AG08396 (cell line): Measurements from ENCODE around the gene NATD1.
A peak's percentile ranks its signal among the peaks of the same experiment; 100 is the strongest.

Source experiments
- DNase-seq: peaks from one replicate; pipeline ENCODE4 v3.0.0; 2012; ENCODE audit warnings: low spot score, mixed read lengths

NATD1 gene

GRCh38 chr17:21252796-21253645 is at the start of gene NATD1:
Gene NATD1, minus strand, starts transcription at chr17:21253410. Its CDS starts 146 bp downstream, at chr17:21253264.
- peak; percentile 92 for DNase-seq

DNA sequence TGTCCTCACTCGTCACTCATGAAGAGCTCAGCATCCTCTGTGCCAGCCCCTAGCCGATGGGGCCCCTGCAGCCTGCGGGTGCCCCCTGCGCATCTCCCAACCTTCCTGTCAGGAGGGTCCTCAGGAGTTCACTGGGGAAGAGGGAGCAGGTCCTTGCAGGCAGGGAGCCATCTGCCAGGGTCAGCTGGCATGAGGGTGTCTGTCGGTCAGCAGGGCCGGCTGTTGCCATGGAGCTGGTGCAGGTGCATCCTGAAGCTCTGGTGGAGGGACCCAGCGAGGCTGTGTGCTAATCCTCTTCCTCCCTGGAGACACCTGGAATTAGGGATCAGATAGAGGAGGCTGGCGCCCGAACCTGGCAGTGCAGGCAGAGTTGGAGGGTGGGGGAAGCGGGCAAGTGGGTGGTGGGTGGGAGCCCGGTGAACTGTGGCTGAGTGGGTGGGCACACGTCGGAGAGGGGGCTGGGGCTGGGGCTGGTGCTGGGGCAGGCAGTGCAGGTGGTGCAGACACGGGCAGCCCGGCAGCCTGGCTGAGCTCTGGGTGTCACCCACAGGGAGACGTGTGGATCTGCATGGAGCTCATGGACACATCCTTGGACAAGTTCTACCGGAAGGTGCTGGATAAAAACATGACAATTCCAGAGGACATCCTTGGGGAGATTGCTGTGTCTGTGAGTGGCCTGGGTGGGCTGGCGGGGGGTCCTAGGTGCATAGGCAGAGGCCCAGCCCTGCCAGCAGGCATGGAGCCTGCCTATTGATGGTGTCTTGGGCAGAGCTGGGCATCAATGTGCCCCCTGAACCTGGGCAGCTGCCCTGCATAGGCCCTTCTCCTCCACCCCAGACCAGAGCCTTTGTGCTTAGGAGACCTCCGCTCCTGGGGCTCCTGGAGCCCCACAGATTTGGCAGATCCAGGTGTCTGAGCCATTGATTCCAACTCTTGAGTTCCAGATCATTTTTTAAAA is 48.7 kb upstream of the NATD1 start:
- DNase-seq = no peak

DNA sequence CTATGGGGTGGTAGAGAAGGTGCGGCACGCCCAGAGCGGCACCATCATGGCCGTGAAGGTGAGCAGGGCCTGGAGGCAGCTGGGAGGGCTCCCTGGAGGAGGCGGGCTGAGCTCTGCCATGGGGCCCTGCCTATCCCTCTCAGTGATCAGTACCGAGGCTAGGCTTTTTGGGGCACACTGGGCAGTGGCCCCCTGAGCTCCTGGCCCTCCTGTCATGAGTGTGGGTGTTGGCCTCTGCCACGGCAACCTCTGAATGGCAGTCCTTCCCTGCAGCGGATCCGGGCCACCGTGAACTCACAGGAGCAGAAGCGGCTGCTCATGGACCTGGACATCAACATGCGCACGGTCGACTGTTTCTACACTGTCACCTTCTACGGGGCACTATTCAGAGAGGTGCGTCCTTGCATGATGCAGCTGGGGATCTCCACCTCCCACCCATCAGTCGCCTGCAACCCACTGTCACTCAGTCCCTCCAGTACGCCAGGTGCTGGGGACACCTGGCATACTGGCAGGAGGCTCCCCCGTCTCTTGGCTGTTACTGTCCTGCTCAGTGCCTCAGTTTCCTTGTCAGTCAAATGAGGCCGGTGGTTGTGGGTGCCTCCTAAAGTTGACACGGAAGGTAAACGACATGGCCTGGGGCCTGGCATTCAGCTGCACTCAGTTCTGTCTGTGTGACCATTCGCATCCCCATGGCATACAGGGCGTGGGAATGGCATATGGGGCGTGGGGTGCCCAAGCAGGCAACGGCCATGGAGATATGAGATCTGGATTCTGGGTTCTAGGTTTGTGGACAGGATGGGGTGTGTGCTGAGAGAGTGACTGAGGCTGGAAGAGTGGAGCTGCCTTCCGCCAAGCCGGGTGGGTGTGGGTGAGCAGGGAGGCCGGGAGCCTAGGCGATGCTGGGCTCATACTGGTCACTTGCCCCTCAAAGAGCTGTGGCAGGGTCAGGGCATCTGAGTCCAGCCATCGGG is 47.7 kb upstream of the NATD1 start:
- no peak for DNase-seq

DNA sequence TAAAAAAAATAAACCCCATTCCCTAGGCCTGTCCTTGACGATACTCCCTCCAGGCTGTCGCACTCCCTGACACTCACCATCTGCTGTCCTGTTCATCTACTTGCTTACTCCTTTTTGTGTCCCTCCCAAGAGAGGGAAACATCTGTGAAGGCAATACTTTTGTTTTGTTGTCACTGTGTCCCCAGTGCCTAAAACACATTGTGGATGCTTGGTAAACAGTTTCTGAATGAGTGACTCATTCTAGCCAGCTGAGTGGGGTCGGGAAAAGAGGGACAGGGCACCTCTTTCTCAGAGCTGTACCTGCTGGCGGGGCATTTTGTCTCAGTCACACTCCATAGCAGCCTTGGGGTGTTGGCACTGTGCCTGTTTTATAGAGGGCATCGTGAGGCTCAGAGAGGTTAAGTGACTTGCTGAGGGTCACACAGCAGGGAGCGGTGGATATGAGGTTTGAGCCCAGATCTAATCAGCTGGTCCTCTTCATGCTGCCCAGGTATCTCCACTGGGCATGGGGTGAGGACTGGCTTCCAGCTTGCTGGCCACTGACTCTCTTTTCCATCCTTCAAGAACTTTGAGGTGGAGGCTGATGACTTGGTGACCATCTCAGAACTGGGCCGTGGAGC is 46.9 kb upstream of the NATD1 start:
- DNase-seq = no peak

- no peak for DNase-seq
These were observed 45.8 kb upstream of the NATD1 start for GRCh38 chr17:21298983-21299519.

GRCh38 chr17:21298056-21298982 is 45.1 kb upstream of the NATD1 start:
- no peak for DNase-seq

DNA sequence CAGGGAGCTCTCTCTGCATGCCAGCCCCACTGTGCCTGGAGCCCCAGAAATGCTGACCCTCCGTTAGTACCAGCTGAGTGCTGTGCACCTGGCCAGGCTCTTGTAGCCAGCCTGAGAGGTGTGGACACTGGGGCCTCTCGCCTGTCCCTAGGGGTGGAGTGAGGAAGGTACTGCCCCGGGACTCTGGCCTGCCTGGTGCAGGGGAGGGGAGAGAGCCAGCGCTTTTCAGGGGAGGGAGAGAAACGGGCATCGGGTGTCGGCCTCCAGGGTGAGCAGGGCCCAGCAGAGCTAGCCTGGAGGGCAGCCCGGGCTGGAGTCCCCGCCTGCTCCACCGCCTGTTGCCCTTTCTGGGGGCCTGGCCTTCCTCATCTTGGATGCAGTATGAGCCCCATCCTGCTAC is 44.4 kb upstream of the NATD1 start:
- DNase-seq = no peak

- no peak for DNase-seq
These were observed 43.9 kb upstream of the NATD1 start for GRCh38 chr17:21297026-21297520.

GRCh38 chr17:21296097-21297025 is 43.2 kb upstream of the NATD1 start:
- no peak for DNase-seq

- DNase-seq = no peak
These were observed 42.1 kb upstream of the NATD1 start for GRCh38 chr17:21295036-21295952.

DNA sequence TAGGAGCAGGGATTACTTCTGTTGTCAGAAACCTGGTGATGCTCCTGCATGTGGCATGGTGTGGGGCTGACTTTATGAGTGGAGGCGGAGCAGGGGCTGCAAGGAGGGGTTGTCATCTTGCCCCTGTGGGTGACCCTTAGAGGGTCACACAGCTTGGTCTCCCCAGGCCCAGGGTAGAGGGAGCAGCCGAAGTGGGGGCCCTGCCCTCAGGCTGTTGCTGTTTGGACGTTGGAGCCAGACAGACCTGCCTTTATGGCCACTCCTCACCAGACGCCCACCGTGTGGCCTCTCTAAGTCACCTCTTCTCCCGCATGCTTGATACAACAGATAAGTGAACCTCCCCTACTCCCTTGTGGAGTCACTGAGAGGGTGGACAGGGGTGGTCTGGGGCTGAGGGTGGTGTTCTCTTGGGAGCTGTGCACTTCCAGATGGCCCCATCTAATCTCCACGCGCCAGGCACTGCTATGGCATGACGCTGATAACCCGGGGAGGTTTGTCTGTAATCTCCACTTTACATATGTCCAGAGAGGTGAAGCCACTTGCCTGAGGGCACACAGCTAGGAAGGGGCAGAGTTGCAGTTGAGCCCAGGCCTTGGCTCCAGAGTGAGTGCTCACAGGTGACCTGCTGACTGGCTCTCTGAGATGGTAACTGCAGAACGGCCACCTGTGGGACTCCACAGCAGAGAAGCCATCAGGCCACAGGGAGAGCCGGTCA is 41.3 kb upstream of the NATD1 start:
- DNase-seq = no peak

GRCh38 chr17:21293831-21294210 is 40.6 kb upstream of the NATD1 start:
- DNase-seq = no peak

DNA sequence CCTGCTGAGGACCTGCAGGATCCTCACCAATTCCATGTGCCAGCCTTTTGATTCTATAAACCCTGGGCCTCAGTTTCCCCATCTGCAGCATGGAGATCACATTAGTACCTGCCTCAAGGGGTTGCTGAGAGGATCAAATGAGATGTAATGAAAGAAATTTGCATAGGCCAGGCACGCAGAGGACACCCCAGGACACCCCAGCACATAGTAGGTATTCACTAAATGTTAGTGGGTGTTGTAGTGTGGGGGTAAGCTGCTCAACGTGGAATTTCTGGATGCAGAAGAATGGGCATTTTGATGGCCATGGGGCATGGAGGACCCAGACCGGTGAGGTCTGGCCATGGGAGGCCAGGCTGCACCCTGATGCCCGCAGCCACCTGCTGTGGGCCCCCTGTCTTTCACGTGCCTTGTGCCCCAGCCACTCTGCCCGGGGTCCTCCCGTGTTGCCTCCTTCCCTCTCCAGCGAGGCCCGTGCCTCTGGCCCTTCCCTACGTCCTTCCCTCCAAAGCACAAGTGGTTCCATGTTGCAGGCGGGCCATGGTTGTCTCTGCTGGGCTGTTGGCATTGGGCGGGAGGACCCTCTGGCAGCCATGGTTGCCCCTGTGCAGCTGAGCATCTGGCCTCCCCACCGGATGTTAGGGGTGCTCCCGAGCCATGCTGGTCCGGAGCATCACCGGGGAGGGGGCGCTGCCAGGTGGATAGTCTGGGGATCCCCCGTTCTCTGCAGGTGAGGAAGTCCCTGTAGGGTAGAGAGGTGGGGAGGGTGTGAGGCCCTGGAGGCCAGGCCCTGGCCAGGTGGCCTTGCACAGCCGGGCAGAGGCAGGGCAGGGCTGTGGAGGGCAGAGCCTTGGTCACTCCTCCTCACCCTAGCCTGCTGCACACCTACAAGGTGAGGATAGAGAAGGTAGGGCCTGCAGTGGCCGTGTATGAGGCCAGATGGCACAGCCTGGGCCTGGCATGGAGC is 39.9 kb upstream of the NATD1 start:
- DNase-seq = no peak

DNA sequence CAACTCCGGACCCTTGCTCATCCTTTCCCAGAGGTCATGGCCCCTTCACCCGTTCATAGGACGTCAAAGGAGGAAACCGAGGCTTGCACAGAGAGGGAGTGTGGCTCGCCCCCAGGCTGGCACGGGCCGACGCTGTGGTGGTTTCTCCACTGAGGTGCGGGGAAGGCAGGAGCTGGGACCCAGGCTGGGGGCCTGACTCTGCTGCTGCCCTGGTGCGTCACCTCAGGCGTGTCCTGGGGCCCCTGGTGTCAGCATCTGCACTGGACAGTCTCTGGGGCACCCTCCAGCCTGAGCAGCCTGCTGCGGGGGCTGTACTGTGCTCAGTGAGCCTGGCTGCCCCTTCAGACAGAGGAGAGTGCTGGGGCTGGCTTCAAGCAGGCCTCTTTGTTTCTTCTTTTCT is 38.7 kb upstream of the NATD1 start:
- no peak for DNase-seq

DNA sequence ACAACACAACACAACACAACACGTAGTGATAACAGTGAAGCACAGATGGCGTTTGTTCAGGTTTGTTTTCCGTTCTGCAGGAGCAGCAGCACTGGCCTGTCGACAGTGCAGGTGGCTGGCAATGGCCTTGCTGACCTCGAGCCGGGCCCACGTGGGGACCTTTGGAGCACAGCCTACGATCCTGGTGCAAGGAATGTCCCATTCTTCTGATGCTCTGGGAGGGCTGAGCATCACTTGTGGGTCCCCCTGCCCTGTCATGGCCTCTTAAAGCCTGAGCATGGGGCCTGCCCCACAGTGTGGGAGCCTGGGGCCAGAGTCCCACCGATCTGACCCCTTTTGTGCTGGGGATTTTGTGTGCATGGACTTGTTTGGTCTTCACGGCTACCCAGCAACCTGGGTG is 38.1 kb upstream of the NATD1 start:
- DNase-seq = no peak
